OCI-LY3 (cell line): ENCODE results near the gene MRRF.
A peak's percentile ranks its signal among the peaks of the same experiment; 100 is the strongest.

Source experiments
- H2AFZ ChIP-seq: fragments of 200-600, 300-600 bp; shearing (Covaris generic); 2 replicates; pipeline ENCODE4 v1.6.0; 2014; ENCODE audit warnings: antibody characterized with exemption, low read depth, low read length
- H3K27ac ChIP-seq: fragments of 200-600, 300-600 bp; sonication (generic); 2 replicates; pipeline ENCODE4 v1.5.1; 2014; ENCODE audit warnings: mild to moderate bottlenecking, low read length, moderate library complexity, mixed read lengths
- H3K27me3 ChIP-seq: fragments of 200-600, 300-600 bp; sonication (generic); 2 replicates; pipeline ENCODE4 v1.6.1; 2014; ENCODE audit warnings: low read depth, low read length, mixed read lengths
- H3K36me3 ChIP-seq: fragments of 200-600, 300-600 bp; sonication (generic); replicated peaks from 2 replicates; pipeline ENCODE3; 2014; ENCODE audit warnings: low read depth, low read length, mixed read lengths
- H3K4me1 ChIP-seq: fragments of 300-600, 200-600 bp; sonication (generic); 2 replicates; pipeline ENCODE4 v1.6.1; 2014; ENCODE audit warnings: low read length, mixed read lengths
- H3K4me2 ChIP-seq: fragments of 200-600, 300-600 bp; sonication (generic); 2 replicates; pipeline ENCODE4 v1.6.1; 2014; ENCODE audit warnings: low read length, mixed read lengths
- H3K4me3 ChIP-seq: fragments of 300-600, 200-600 bp; sonication (generic); 2 replicates; pipeline ENCODE4 v1.5.1; 2014; ENCODE audit warnings: antibody characterized with exemption, mild to moderate bottlenecking, low read length, moderate library complexity
- H3K79me2 ChIP-seq: fragments of 300-600, 200-600 bp; shearing (Covaris generic); 2 replicates; pipeline ENCODE4 v1.6.1; 2014; ENCODE audit warnings: mild to moderate bottlenecking, low read length, mixed read lengths
- H3K9ac ChIP-seq: fragments of 300-600, 200-600 bp; shearing (Covaris generic); 2 replicates; pipeline ENCODE4 v1.6.0; 2014; ENCODE audit warnings: mild to moderate bottlenecking, low read length, moderate library complexity
- H3K9me3 ChIP-seq: fragments of 200-600, 300-600 bp; shearing (Covaris generic); 2 replicates; pipeline ENCODE4 v1.6.1; 2014; ENCODE audit warnings: low read length, mixed read lengths; ENCODE audit not compliant: insufficient read depth
- H4K20me1 ChIP-seq: fragments of 200-600, 300-600 bp; sonication (generic); 2 replicates; pipeline ENCODE4 v1.6.1; 2016; ENCODE audit warnings: low read length, mixed read lengths; ENCODE audit not compliant: insufficient read depth
- EZH2phosphoT487 ChIP-seq: fragments of 200-600 bp; shearing (Covaris generic); IDR thresholded peaks from 2 replicates; pipeline ENCODE4 v1.6.1; 2018; ENCODE audit warnings: antibody characterized with exemption, mixed run types, low read depth
- TF ChIP-seq, protein P1 (sequence below): fragments of 200-600, 300-600 bp; sonication (generic); IDR thresholded peaks from 2 replicates; pipeline ENCODE4 v1.5.1; 2014; ENCODE audit warnings: antibody characterized with exemption, low read length, low read depth

MRRF gene

DNA sequence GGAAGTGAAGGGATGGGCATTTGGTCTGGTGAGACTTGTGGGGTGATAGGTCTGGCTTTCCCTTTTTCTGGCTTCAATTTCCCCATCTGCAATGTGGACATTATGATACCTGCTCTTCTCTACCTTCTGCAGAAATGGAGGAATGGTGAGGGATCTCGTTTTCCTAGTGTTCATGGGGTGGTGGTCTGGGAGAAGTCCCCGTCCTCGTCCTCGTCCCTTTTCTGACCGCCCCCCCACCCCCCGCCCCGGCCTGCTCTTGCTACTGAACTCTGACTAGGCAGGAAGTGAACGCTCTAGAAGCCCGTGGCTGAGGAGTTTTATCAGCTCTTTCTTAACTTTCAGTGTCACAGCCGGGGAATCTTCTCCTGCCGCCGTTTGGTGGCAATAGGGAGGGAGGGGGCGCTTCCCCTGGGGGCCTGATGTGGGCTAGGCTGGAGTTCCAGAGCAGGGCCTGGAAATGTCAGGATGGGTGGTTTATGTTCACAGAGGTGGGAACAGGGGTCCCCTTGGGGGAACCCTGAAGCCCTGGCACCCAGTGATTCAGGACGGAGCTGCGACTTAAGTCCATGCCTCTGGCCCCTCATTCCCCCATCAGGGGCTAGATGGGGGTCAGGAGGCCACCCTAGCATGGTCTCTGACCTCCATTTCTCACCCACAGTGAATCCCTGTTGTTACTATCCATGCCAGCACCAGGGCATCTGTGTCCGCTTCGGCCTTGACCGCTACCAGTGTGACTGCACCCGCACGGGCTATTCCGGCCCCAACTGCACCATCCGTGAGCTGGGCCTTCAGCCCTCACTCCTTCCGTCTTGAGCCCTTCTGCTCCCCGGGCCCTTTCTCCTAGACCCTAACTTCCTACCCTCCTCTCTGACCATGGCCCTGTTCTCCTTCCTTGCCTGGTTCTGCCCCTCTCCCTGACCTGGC lies 112.8 kb downstream of the MRRF start:
- TF ChIP-seq EZH2phosphoT487 = no peak
- TF ChIP-seq, protein P1, sequence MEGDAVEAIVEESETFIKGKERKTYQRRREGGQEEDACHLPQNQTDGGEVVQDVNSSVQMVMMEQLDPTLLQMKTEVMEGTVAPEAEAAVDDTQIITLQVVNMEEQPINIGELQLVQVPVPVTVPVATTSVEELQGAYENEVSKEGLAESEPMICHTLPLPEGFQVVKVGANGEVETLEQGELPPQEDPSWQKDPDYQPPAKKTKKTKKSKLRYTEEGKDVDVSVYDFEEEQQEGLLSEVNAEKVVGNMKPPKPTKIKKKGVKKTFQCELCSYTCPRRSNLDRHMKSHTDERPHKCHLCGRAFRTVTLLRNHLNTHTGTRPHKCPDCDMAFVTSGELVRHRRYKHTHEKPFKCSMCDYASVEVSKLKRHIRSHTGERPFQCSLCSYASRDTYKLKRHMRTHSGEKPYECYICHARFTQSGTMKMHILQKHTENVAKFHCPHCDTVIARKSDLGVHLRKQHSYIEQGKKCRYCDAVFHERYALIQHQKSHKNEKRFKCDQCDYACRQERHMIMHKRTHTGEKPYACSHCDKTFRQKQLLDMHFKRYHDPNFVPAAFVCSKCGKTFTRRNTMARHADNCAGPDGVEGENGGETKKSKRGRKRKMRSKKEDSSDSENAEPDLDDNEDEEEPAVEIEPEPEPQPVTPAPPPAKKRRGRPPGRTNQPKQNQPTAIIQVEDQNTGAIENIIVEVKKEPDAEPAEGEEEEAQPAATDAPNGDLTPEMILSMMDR = no peak
- Histone ChIP-seq H3K4me1 (peaks cover 50% of the 10 kb centered on the region), H3K79me2 (peaks cover 44% of the 10 kb centered on the region), H3K4me3 (no peak overlapping the region), H3K36me3 (peaks cover 87% of the 10 kb centered on the region), H3K27ac (no peak overlapping the region), H3K9ac (no peak overlapping the region), H3K4me2 (no peak overlapping the region), H2AFZ (no peak overlapping the region), H4K20me1 (peaks cover 12% of the 10 kb centered on the region; the same call in 1 of the 2 replicates), H3K9me3 (no peaks in the 10 kb centered on the region), H3K27me3 (no peaks in the 10 kb centered on the region)

GRCh38 chr9:122378236-122378635 lies 113.6 kb downstream of the MRRF start:
- Histone ChIP-seq H3K36me3 (peaks cover 84% of the 10 kb centered on the region), H3K9ac (no peak overlapping the region), H4K20me1 (peaks cover 12% of the 10 kb centered on the region; the same call in 1 of the 2 replicates), H2AFZ (no peak overlapping the region), H3K27me3 (no peaks in the 10 kb centered on the region), H3K4me2 (no peak overlapping the region), H3K79me2 (peaks cover 36% of the 10 kb centered on the region), H3K27ac (no peak overlapping the region), H3K9me3 (no peaks in the 10 kb centered on the region), H3K4me3 (no peak overlapping the region), H3K4me1 (peaks cover 50% of the 10 kb centered on the region)
- TF ChIP-seq EZH2phosphoT487 = no peak
- TF ChIP-seq, protein P1 = no peak

GRCh38 chr9:122379340-122379739 lies 114.7 kb downstream of the MRRF start:
- Histone ChIP-seq H3K27me3 (no peaks in the 10 kb centered on the region), H2AFZ (no peak overlapping the region), H3K4me1 (peaks cover 50% of the 10 kb centered on the region), H3K79me2 (peaks cover 27% of the 10 kb centered on the region), H3K9ac (no peak overlapping the region), H3K4me2 (no peak overlapping the region), H4K20me1 (peaks cover 9% of the 10 kb centered on the region; the same call in 1 of the 2 replicates), H3K4me3 (no peak overlapping the region), H3K27ac (no peak overlapping the region), H3K9me3 (no peaks in the 10 kb centered on the region), H3K36me3 (peaks cover 87% of the 10 kb centered on the region)
- no peak for TF ChIP-seq EZH2phosphoT487
- TF ChIP-seq, protein P1 = peak; percentile 66

DNA sequence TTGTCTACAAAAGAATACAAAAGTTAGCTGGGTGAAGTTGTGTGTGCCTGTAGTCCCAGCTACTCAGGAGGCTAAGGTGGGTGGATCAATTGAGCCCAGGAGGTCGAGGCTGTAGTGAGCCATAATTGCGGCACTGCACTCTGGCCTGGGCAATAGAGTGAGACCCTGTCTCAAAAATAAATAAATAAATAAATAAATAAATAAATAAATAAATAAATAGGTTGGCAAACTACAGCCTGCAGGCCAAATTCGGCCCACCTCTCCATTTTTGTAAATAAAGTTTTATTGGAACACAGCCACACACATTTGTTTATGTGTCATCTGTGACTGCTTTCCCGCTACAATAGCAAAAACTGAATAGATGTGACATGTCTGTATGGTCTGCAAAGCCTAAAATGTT lies 115.6 kb downstream of the MRRF start:
- H3K4me1 ChIP-seq = peaks cover 50% of the 10 kb centered on the region
- peaks cover 20% of the 10 kb centered on the region for H3K79me2 ChIP-seq
- H3K27me3 ChIP-seq = no peaks in the 10 kb centered on the region
- peaks cover 86% of the 10 kb centered on the region for H3K36me3 ChIP-seq
- no peak overlapping the region for H2AFZ ChIP-seq
- TF ChIP-seq EZH2phosphoT487 = no peak
- TF ChIP-seq, protein P1 = no peak
- H3K27ac ChIP-seq = no peak overlapping the region
- no peak overlapping the region for H3K4me3 ChIP-seq
- H3K9me3 ChIP-seq = no peaks in the 10 kb centered on the region
- no peak overlapping the region for H3K4me2 ChIP-seq
- no peak overlapping the region for H3K9ac ChIP-seq
- peaks cover 9% of the 10 kb centered on the region; the same call in 1 of the 2 replicates for H4K20me1 ChIP-seq
